Medulla oblongata (tissue), 1 donor: ENCODE data around the gene LARGE2.

ENCODE experiments used
- DNase-seq: peaks from one replicate; pipeline ENCODE4 v3.0.0-alpha.2; 2015; ENCODE audit errors: extremely low spot score

LARGE2 gene

DNA sequence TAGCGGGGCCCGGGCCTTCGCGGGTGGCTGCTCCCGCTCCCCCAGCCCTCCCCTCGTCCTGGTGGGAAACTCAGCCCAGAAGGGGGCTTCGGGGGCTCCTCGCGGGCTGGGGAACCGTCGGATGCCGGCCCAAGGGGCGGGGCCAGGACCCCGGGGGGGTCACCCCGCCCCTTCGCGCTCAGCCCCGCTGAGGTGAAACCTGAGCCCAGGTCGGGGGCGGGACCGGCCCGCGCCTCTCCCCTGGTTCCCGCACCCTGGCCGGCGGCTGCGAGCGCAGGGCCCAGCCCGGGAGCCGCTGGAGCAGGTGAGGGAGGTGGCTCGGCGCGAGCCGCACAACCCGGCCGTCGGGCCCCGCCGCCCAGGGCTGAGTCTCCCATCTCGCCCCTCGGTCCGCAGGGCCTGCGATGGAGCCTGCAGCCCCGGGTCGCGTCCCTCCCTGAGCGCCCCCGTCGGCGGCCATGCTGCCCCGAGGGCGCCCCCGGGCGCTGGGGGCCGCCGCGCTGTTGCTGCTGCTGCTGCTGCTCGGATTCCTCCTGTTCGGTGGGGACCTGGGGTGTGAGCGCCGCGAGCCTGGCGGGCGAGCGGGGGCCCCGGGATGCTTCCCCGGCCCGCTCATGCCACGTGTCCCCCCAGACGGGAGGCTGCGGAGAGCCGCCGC, at the start of gene LARGE2:
Gene LARGE2, plus strand, starts transcription at position 232 of the 658 bp plus-strand sequence. Its CDS starts 227 bp downstream, at position 459.
- DNase-seq: no peak

DNA sequence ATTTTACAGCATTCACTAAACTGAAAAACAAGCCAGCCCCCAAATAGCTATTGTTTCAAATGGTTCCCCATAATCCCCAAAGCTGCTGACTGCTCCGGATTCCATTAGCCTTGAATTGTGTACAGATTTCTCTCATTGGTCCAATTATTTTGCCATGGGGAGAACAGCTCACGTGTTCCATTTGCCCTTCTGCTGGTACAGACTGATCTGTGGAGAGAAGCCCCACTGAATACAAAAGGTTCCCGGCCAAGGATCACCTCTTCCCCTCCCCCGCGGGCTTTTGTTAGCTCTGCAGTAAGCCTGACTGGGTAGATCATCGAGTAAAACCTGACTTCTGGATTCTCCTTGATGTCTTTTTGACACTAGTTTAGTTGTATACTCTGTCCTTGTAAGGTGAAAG, 46.1 kb upstream of the LARGE2 start:
- no peak for DNase-seq

GRCh38 chr11:45877221-45877620, 45.2 kb upstream of the LARGE2 start:
- no peak for DNase-seq

GRCh38 chr11:45877845-45878244, 44.6 kb upstream of the LARGE2 start:
- no peak for DNase-seq

GRCh38 chr11:45879803-45880686, 42.4 kb upstream of the LARGE2 start:
- DNase-seq: no peak

- no peak for DNase-seq
Measured at GRCh38 chr11:45880772-45881570, 41.5 kb upstream of the LARGE2 start.

DNA sequence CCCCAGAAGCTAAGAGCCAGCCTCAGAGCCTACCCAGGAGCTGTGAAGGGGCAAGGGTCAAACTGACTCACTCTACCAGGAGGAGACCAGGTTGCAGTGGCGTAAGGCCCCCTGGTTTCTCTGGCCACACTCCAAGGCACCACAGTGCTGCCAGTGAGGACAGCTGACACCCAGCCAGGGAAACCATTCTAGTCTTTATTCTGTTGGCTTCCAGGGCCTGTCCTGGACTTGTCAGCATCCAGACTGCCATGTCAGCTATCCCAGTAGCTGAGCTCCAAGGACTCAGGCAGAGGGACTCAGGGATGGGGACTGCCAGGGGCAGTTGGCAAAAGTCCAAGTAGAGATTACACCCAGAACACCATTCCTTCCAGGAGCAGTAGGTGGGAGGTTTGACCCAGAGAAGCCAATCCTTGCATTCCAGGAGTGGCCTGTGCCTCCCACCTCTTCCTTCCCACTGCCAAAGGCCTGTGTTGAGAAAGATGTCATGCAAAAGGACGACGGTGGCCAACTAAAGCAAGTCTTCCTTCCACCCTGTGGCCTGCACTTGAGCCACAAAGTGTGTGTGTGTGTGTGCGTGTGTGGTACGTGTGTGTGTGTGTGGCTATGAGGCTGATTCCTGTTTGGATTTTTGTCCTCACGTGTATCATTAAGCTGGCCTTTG, 40.6 kb upstream of the LARGE2 start:
- no peak for DNase-seq

GRCh38 chr11:45884596-45885185, 37.8 kb upstream of the LARGE2 start:
- DNase-seq: no peak

DNA sequence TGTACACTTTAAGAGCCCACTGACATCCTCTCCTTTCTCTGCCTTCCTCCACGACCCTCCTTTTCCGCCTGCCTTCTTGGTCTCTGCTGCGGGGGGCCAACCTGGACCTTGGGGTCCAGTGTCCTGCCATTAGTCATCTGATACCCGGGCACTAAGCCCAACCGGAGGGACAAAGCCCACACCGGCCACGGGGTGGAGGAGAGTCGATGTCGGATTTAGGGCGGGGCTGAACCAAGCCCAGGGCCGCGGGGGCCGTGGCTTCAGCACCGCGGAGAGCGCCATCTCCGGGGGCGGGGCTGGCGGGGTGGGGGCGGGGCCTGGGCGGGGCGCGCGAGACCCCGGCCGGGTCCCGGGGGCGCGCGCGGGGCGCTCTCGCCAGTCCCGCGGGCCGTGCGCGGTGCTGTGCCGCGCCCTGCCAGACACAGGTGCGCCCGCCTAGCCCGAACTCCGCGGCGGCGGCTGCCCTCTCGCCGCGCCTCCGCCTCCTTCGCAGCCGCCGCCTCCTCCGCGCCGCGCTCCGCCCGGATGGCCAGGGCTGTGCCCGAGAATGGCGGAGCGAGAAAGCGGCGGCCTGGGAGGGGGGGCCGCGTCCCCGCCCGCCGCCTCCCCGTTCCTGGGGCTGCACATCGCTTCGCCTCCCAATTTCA, 37.1 kb upstream of the LARGE2 start, which contains the start of gene MAPK8IP1:
Gene MAPK8IP1, plus strand, starts transcription at position 378 of the 647 bp plus-strand sequence. Its CDS starts 170 bp downstream, at position 548.
- peak; percentile 49 for DNase-seq

DNA sequence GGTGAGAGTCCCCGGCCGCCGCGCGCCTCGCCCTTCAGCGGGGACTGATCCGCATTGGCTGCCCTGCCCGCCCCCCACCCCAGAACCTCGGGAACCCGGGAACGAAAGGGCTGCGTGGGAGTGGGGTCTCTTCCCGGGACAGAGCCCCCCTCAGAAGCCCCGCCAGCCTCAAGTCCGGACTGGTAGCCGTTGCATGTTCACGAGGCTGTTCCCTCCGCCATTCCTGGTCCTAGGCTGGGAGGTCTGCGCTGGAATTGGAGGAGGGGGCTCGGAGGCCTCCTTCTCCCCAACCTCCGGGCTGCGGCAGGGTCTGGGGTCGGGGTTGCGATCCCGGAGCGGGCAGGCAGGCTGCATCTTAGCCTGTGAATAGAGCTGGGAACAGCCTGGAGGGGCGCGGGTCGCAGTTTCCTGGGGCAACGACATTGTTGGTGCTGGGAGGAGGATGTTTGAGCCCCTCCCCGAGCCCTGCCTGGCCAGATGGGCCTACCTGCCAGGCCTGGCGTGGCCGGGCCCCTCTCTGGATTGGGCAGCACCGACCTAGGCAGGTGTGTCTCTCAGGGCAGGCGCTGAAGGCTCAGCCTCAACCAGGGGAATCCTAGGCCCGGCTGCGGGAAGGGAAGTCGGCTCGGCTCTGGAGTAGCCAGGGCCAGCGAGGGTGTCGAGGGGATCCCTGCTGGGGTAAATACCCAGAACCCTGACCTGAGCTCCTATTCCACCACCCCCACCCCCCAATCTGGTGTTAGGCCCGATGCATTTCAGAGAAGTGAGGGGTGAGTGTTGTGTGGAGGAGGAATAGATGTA, 36.3 kb upstream of the LARGE2 start:
- no peak for DNase-seq

DNA sequence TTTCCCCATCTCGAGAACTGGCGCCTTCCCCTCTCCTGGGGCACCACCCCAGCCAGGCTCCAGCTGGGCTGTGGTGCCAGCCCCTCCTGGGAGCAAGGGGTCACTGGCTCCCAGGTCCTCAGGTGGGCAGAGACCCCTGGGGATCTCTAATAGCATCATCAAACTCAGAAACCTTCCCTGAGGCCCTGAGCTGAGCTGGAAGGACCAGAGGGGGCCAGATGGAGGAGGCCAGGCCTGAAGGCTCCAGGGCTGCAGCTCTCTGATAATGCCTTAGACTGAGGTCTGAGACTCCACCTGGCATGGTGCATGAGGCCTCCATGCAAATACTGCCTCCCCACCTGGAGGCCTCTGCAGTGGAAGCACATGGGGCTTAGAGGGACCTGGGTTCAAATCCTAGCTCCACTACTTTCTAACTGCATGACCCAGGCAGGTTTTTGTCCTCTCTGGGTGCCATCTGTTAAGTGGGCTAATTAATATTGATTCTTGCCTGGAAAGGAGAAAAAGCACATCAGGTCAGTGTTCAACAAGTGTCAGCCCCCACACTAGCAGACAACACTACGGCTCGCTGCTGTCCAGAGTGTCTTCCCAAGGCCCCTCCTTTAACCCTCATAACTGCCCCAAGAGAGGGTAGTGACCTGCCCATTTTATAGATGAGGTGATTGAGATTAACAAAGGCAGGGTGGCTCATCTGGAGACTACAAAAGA, 35.5 kb upstream of the LARGE2 start:
- DNase-seq: no peak

- DNase-seq: no peak
Measured at GRCh38 chr11:45887587-45887986, 34.9 kb upstream of the LARGE2 start.

DNA sequence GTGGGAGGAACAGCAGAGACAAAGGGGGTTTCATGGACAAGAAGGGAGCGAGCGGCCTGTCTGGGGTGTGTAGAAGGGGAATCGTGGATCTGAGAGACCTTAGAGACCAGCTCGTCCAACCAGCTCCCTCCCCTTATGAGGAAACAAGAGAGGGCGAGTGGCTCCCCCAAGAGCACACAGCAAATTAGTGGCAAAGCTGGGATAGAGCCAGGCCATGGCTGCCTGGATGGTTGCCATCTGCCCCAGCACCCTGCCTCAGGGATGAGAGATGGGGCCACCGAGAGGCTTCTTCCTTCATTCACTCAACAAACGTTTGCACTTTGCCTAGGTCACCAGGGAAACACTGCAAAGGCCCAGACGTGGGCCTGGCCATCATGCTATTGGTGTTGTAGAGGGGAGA, 32.9 kb upstream of the LARGE2 start:
- DNase-seq: no peak

- DNase-seq: no peak
Measured at GRCh38 chr11:45889966-45890365, 32.5 kb upstream of the LARGE2 start.

DNA sequence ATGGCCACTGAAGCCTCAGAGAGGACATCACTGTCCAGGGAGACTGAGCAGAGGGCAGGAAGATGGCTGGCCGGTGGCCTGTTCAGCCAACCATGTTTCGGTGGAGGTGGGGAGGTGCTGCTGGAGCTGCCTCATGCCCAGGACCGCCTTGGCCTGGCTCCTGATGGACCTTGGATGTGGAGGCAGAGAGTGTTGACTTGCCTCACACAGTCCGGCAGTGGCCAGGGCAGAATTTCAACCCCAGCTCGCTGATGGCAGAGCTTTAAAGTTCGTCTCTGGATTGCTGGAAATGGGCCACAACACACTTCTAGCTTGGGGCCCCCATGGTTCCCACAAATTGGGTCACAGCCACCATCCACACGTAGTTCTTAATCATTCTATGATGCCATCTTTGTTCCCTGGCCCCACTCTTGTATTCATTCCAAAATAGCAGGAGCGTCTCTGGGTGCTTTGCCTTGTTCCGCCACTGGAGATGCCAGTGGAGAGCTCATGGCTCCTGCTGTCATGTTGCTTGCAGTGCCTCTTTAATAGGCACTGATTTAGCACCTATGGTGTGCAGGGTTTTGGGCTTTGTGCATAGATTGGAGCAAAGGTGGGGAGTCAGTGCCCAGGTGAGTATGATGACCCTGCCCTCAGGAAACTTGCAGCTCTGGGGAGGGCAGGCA, 31.4 kb upstream of the LARGE2 start:
- no peak for DNase-seq

DNA sequence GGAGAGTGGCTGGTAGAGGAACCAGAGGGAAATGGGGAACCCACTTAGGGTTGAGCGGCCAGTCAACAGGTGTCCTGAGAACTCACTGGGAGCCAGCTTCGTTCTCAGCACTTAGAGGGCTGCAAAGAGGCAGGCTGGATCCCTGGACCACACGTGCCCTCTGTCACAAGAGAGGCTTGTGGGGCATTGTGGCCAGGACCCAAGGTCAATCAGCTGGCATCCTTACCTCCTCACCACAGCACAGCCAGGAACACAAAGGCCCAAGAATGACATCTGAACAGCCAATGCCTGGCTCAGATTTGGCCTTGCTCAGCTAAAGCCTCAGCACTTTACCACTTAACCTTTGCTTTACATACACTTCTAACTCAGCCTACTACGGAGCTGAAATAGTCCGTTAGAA, 29.6 kb upstream of the LARGE2 start:
- no peak for DNase-seq

DNA sequence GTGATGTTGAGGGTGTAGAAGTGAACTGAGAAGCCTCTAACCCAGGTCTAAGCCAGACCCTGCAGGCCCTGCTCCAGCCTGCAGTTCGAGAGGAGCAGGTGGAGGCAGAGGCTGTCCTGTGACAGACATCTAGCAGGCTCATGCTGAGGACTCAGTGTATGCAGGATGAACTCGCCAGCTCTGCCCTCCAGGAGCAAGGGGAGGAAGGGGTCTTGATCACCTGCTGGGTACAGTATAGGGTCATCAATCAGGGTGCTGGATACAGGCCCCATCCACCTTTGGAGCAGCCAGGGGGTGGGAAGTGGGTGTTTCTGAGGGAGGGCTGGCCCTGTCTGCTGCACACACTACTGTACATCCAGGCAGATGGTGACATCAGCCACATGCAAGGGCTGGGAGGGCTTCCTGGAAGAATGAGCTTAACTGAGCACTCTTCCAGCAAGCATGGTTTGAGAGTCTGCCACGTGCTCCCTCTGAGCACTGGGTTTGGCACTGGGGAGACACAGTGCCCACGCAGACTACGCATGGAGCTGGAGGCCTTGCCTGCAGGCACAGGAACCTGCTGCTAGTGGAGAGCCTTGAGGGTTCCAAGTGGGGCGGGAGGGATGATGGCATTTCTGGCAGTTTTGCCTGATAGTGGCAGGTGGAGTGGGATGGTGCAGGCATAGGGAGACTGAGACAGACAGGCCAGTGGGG, 27.8 kb upstream of the LARGE2 start:
- DNase-seq: no peak
